G401 (cell line): Measurements from ENCODE around the gene ECM2. TPM values are rescaled to one million over a fixed set of nuclear protein-coding genes. Genes with fewer than 3 reads are reported as not detected.

Source experiments
- DNase-seq: peaks from one replicate; pipeline ENCODE4 v3.0.0-alpha.2; 2015; ENCODE audit warnings: low spot score
- in situ Hi-C: cut with HindIII; loops from 2 replicates; pipeline ENCODE4 v1.10.0; 2016; ENCODE audit warnings: low sequenced_read_pairs, mixed read lengths
- total RNA-seq: library from RNA; depleted of rRNA; stranded (reverse); fragments of >200 nt; shearing (Covaris generic); gene quantifications from 2 replicates; pipeline ENCODE4 v1.2.3, GENCODE V29; 2014

ECM2 gene
- total RNA-seq, 1 experiment from 2014 or later: not detected

- in situ Hi-C loops: no loop called here
- DNase-seq: no peak
Measured at GRCh38 chr9:92529124-92529523, 6.7 kb downstream of the ECM2 start.

DNA sequence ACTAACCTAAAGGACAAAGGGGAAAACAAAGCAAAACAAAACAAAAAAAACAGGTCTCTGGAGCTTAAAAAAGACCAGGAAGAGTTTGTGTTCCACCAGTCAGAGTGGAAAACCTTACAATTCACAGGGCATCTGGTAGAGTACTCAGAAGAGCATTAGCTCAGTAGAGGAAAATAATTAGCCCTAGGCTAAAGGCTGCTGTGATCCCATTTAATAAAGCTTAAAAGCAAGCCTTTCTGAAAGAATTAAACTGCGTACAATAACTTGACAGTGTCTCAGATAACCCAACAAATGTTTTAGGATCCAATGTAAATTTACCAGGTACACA, 7.3 kb downstream of the ECM2 start:
- no peak for DNase-seq
- in situ Hi-C loops: no loop called here

- DNase-seq: no peak
- in situ Hi-C loops: no loop called here
Measured at GRCh38 chr9:92527832-92528521, 7.8 kb downstream of the ECM2 start.

- DNase-seq: no peak
- in situ Hi-C loops: no loop called here
Measured at GRCh38 chr9:92527291-92527828, 8.4 kb downstream of the ECM2 start.

- no peak for DNase-seq
- in situ Hi-C loops: no loop called here
Measured at GRCh38 chr9:92525306-92525705, 10.5 kb downstream of the ECM2 start.

- in situ Hi-C loops: no loop called here
- DNase-seq: no peak
Measured at GRCh38 chr9:92524881-92525280, 10.9 kb downstream of the ECM2 start.

GRCh38 chr9:92522983-92523970, 12.5 kb downstream of the ECM2 start:
- DNase-seq: no peak
- in situ Hi-C loops: no loop called here

- DNase-seq: no peak
- in situ Hi-C loops: no loop called here
Measured at GRCh38 chr9:92520837-92521236, 15.0 kb downstream of the ECM2 start.

DNA sequence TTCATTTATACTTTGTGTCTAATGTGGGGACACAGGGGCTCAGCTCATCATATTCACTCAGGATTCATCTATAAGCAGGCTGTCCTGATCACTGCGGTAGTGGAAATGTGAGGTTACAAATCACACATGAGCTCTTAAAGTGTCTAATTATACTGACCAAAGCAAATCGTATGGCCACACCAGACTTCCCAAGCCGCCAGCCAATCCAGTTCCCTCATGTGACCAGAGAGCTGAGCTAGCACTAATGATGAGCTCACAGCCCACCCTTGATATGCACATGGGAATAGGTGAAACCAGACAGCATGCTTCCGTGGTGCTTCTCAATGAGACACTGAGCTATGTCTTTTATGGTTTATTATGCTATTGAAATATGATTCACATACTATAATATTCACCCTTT, 17.6 kb downstream of the ECM2 start:
- in situ Hi-C loops: no loop called here
- DNase-seq: no peak

DNA sequence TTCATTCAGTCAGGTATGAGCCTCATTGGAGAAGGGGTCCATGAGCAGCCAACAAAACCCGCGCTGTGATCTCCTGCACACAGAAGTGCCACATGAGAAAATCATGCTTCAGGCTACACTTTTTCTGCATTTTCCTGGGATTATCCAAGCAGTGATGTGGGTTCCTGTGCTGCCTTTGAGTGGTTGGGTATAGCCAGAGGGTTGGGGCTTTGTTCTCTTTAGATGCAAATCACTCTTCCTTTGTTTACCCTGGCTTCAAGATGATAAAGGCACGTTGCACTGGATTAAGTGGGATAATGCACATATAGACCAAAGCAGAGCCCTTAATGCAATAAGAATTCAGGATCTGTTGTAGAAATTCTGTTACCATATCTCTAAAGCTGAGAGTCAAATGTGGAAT, 18.7 kb downstream of the ECM2 start:
- in situ Hi-C loops: no loop called here
- no peak for DNase-seq

- no peak for DNase-seq
- in situ Hi-C loops: no loop called here
Measured at GRCh38 chr9:92516521-92516920, 19.3 kb downstream of the ECM2 start.

DNA sequence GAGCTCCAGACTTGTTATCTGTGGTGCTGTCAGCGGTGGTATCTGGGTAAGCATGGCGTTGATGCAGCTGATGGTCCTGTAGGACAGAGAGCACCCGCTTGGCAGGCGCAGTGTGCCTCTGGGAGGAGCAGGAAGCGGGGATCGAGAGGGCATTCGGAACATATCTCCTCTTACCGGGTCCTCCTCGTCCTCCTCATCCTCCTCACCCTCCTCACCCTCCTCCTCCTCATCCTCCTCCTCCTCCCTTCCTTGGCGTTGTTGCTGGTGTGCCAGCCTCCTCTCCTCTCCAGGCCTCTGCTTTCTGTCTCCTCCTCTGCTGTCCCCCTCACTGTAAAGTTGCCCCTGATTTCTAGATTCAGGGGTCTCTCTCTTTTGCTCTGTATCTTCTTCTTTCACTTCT, 21.2 kb downstream of the ECM2 start:
- in situ Hi-C loops: no loop called here
- no peak for DNase-seq

DNA sequence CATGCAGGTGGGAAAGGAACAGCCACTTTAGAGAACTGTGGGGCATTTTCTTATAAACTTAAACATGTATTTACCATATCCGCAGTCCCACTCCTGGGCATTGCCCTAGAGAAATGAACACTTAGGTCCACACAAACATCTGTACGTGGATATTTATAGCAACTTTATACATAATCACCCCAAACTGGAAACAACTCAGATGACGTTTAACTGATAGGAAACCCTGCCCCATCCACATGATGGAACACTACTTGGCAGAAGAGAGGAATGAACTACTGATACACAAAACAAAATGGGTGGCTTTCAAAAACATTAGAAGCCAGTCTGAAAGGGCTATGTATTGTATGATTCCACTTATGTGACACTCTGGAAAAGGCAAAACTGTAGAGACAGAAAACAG, 22.4 kb downstream of the ECM2 start:
- DNase-seq: no peak
- in situ Hi-C loops: no loop called here

DNA sequence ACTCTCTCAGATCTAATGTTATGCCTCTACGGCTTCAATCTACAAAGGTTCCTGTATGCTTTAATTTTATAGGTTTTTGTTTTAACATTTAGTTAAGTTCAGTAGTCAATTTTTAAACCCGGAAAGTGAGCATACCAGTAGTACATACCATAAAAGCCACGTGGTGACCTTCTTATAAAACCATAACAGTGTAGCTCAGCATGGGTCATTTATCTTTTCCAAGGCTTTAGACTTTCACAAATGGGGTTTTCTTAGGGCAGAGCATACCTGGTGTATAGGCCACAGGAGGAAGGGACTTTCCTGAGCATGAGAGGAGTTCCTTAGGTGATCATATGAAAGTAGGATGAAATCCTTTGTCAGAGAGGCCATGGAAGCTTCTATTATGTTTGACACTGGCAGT, 23.2 kb downstream of the ECM2 start:
- DNase-seq: no peak
- in situ Hi-C loops: no loop called here

DNA sequence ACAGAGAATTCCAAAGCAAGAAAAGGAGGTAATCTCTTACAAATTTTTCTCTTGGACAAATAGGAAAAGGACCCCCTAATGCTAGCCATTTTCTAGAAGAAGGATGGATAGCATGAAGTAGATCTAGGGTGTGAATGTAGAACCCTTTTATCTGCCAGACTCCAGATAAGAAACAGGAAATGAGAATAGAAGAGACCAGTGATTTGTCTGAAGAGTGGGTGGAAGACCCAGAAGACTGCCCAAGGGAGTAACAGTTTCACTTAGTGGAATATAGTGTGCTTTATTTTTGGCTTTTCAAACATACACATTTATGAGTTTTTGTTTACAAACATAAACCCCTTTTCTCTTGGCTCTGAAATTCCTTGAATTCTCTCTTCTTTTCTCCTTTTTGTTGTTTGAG, 25.0 kb downstream of the ECM2 start:
- DNase-seq: no peak
- in situ Hi-C loops: no loop called here

DNA sequence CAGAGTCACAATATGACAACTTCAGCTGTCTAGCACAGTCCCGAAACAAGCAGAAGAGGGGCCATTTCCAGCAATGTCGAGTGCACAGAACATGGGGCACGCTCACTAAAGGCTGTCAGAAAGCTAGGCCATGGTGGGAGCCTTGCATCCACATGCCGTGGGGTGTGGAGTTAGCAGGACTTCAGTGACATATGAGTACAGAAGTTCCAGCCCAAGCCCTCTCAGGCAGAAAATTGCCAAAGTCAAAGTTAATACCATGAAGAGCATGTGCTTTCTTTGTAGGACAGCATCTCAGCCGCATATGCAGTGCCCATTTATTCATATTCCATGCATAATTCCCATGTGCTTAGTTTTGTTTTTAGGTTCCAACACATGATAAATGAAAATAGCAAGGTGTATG, 26.7 kb downstream of the ECM2 start:
- in situ Hi-C loops: no loop called here
- no peak for DNase-seq

DNA sequence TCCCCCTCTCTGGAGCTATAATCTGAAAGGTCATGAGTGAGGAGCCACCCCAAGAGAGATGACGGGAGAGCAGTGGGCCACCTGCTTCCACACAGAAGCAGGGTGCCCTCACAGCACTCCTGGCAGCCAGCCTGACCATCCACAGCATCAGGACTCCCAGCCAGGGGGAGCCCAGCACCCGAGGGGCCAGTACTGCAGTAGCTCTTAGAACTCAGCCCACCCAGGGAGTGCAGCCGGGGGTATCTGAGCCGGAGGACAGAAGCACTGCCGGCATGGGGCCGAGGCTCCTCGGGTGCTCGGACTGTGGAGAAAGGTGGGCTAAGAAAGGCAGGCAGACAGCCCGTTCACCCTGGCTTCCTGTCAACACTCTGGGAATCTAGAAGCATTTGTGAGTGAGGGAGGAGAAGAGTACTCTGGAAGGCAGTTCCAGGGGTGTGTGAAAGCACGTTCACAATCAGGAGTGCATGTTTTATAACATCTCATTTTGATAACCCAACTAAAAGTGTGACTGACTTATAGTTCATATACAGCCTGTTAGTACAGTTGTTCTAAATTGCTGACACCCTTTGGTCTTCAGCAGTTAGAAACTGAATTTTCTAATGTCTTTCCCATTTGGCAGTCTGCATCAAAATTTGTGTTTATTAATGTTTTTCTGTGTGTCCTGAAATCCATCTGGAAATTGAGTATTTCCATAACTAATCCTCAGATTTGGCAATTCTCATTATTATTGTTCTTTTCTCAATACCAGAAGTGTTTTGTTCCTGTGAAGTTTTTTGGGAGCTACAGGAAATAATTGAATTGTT, 27.6 kb downstream of the ECM2 start:
- in situ Hi-C loops: no loop called here
- DNase-seq: no peak

DNA sequence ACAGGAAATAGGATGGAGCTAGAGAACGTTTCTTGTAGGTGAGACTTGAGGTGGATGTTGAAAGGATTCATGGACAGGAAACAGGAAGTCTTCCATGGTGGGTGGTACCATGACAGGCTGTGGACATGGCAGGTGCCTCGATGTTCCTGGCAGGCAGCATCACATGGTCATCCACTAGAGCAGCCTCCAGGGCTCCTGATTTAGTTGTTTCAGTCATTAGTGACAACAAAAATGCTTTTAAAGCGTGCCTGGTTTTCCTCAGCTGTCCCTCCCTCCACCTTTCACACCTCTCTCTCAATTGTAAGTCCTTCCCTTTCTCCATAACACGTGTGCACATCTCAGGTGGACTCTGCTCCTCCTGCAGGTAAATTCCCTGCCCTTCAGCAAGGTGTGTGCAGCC, 28.3 kb downstream of the ECM2 start:
- in situ Hi-C loops: no loop called here
- no peak for DNase-seq

- no peak for DNase-seq
- in situ Hi-C loops: no loop called here
Measured at GRCh38 chr9:92507005-92507404, 28.8 kb downstream of the ECM2 start.
